Activated T-cell treated with anti-CD3 and anti-CD28 coated beads, Interleukin-2, amount 50 U/mL, for 1 hour (primary cell): ENCODE measurements around the gene RAB6A.
"Not testable (repeated sequence)": the region's sequence is repeated elsewhere in the genome, so short reads cannot be mapped to it uniquely, and the experiment has no call there.

Source experiments
- DNase-seq: peaks from one replicate; pipeline ENCODE4 v3.0.0-alpha.2; 2020

The RAB6A gene

GRCh38 chr11:73760679-73761402, at the start of gene RAB6A:
RAB6A (minus strand) TSS chr11:73761074; CDS start chr11:73760635, 439 bp downstream.
- peak; percentile 99 for DNase-seq

GRCh38 chr11:73810637-73811036, 49.8 kb upstream of the RAB6A start:
- DNase-seq = no peak

- no peak for DNase-seq
Measured at GRCh38 chr11:73808052-73808451, 47.2 kb upstream of the RAB6A start.

- no peak for DNase-seq
Measured at GRCh38 chr11:73804712-73805111, 43.8 kb upstream of the RAB6A start.

- no peak for DNase-seq
Measured at GRCh38 chr11:73801136-73801535, 40.3 kb upstream of the RAB6A start.

GRCh38 chr11:73800276-73800806, 39.5 kb upstream of the RAB6A start:
- DNase-seq = no peak

GRCh38 chr11:73797457-73797856, 36.6 kb upstream of the RAB6A start:
- no peak for DNase-seq

GRCh38 chr11:73795925-73796632, 35.2 kb upstream of the RAB6A start:
- DNase-seq = no peak

GRCh38 chr11:73792584-73792983, 31.7 kb upstream of the RAB6A start:
- DNase-seq = no peak

- DNase-seq = no peak
Measured at GRCh38 chr11:73789279-73789670, 28.4 kb upstream of the RAB6A start.

- DNase-seq = peak; percentile 88
Measured at GRCh38 chr11:73787643-73788558, 27.0 kb upstream of the RAB6A start, which contains the start of gene MRPL48. MRPL48 (plus strand) TSS chr11:73787874; CDS start chr11:73787972, 98 bp downstream.

- peak; percentile 26 for DNase-seq
Measured at GRCh38 chr11:73787051-73787642, 26.3 kb upstream of the RAB6A start.

- not testable (repeated sequence) for DNase-seq
Measured at GRCh38 chr11:73785467-73785866, 24.6 kb upstream of the RAB6A start.

GRCh38 chr11:73784734-73785133, 23.9 kb upstream of the RAB6A start:
- no peak for DNase-seq

- DNase-seq = no peak
Measured at GRCh38 chr11:73784080-73784634, 23.3 kb upstream of the RAB6A start.

- DNase-seq = no peak
Measured at GRCh38 chr11:73783483-73784020, 22.7 kb upstream of the RAB6A start.

GRCh38 chr11:73781303-73781702, 20.4 kb upstream of the RAB6A start:
- no peak for DNase-seq

GRCh38 chr11:73779084-73779902, 18.4 kb upstream of the RAB6A start:
- peak; percentile 97 for DNase-seq

- DNase-seq = not testable (repeated sequence)
Measured at GRCh38 chr11:73770811-73771210, 9.9 kb upstream of the RAB6A start.

GRCh38 chr11:73766763-73767162, 5.9 kb upstream of the RAB6A start:
- no peak for DNase-seq

- no peak for DNase-seq
Measured at GRCh38 chr11:73762732-73763131, 1.9 kb upstream of the RAB6A start.
